ENCODE measurements around the gene SMARCE1.
"Not testable (repeated sequence)": the region's sequence is repeated elsewhere in the genome, so short reads cannot be mapped to it uniquely, and the experiment has no call there.

Gene SMARCE1

DNA sequence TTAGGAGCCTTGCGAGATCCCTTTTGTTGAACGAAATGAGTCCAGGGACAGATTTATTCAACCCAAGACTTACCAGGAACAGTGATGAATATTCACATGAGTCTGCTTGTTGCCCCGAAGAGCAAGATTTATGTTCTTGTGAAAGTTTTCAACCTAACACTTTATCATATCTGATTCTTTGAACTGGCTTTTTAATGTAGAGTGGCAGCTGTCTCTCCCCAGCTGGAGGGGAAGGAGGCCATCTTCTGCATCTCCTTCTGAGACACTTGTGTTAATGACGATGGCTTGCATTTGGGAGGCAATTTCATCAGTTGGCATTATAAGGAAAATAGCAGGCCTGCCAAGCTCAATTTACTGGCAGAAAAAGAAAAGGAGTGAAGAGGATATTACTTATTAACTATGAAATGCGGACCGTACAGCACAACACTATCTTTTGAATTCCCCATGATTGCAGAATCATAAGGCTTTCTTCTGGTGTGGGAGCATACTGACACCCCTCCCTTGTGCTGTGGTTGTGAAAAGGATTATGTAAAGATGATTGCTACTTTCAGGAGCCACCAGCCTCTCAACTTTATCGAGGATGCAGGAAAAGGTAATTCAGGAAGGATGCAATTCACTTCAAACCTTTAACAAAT, 35.7 kb downstream of the SMARCE1 start:
- no peak for DNase-seq (ENCODE audit: low read depth)

DNA sequence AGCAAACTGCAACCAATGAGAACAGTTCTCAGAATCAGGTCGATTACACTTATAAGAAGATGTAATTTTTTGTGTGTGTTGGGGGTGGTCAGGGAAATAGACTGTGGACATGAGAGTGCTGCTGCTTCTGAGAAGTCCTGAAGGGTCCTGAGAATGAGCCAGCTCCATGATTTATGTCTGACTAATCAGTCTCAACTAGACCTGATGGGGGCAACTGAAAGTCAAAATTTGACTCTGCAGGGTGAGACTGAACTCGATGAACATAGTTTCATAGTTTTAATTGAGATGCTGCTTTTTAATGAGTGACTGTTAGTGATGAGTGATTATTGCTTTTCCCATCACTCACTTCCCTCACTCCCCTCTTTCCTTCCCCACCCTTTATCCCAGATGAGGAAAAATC, 37.3 kb downstream of the SMARCE1 start:
- no peak for DNase-seq (ENCODE audit: low read depth)

DNA sequence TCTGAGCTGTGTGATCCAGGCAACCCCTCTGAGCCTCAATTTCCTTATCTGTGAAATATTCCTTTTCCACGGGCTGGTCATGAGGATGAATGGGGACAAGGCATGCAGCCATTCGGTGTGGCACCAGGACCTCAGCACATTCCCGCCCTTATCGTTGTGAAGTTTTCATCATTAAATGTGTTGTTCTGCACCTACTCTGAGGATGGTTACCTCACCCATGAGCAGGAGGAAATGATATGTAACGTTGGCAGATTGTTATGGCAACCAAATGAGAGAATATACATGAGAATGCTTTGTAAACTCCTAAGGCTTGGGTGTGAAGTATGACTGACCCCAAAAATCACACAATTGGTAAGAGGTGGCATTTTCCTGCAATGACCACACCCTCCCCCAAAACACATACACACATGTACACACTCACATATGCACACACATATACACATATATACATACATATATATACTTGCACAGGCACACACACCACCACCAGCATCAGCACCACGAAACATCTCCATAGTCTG, 39.5 kb downstream of the SMARCE1 start:
- DNase-seq (ENCODE audit: low read depth): no peak

DNA sequence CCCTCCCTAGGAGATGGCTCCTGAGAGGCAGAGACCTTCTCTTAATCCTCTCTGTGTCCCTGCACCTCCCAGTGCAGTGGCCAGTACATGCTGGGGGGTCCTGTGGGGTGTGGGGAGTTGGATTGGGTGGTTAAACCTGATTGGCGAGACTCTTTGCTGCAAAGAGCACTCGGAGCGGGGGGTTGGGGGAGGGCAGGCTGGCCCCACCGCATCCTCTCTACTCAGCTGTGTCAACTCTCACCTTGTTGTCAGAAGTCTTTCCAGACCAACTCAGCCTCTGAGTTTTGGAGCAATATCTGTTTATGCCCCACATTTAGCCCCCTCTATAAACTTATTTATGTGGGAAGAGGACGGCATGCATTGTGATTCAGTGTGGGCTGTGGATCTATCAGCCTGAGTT, 40.0 kb downstream of the SMARCE1 start:
- DNase-seq (ENCODE audit: low read depth): no peak

DNA sequence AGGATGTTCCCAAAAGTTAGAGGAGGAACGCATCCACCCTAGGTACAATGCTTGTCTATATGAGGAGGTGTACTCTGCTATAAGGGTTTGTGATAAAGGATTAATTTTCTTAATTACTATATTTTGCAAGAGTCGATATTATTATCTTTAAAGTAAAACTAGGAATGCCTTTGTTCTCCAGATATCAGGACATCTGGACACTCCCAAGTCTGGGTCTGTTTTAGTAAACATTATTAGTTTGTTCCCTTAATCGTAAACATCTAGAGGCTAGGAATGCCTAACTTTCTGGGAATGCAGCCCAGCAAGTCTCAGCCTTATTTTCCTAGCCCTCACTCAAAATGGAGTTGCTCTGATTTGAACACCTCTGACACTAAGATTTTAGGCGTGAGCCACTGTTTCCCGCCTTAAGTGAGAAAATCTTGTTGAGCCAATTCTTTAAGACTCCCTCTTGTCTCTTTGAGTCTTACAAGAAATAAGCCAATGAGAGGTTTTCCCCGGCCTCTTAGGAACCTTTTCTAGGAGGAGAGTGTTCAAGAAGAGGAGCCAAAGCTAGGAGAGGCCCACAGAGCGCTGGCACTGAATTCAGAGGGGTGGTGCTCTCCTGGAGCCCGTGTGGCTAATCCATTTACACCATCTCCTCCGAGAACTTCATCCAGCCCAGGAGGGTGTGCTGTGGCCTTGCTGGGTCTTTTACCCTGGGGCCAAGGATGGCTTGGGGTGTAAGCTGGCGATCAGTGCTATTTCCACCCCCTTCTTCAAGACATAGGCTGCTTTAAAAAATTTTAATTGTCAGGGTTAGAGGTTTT, 40.9 kb downstream of the SMARCE1 start:
- DNase-seq (ENCODE audit: low read depth): no peak

DNA sequence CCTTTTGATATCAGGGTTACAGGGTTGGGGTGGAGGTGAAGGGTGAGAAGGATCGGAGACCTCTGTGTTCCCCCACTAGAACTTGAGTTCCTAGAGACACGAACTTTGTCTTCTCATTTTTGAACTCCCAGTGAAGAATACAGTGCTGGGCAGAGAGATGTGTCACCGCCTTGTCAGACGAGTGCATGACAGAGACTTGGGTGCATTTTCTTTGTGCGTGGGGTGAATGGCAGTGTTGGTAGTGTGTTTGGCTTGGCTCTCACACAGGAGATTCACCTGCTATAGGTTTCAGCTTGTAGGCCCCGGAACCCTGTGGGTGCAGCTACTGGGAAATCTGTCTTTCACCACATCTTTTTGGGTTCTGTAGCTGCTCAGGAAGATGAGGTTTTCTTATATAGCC, 42.3 kb downstream of the SMARCE1 start:
- no peak for DNase-seq (ENCODE audit: low read depth)

DNA sequence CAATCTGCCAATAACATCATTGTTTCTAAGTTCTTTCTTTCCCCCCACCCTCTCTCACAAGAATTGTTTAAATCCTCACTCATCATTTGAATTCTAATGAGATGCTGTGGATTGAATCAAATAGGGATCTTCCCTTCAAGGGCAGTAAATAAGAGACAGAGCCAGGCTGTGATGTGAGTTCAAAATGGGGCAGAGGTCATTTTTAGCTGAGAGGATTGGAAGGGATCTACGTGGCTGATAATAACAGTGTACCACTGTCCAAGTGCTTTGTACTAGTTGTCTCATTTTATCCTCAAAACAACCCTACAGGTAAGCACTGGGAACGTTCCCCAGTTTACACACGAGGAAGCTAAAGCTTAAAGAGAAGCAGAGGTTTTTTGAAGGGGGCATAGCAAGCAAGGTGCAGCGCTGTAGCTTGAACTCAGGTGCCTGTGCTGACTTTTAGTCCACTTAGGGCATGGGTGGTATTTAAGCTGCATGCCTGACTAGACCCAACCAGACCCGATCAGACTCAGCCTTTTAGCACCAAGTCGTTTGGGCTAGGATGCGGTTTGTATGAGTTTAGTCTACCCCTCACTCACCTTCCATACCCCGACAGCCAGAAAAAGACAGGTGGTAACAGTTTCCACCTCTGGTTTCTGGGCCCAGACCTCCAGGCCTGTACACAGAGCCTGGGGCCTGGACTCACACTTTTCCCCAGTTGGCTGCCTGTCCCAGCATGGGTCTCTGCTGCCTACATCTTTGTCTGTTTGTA, 43.1 kb downstream of the SMARCE1 start:
- no peak for DNase-seq (ENCODE audit: low read depth)

DNA sequence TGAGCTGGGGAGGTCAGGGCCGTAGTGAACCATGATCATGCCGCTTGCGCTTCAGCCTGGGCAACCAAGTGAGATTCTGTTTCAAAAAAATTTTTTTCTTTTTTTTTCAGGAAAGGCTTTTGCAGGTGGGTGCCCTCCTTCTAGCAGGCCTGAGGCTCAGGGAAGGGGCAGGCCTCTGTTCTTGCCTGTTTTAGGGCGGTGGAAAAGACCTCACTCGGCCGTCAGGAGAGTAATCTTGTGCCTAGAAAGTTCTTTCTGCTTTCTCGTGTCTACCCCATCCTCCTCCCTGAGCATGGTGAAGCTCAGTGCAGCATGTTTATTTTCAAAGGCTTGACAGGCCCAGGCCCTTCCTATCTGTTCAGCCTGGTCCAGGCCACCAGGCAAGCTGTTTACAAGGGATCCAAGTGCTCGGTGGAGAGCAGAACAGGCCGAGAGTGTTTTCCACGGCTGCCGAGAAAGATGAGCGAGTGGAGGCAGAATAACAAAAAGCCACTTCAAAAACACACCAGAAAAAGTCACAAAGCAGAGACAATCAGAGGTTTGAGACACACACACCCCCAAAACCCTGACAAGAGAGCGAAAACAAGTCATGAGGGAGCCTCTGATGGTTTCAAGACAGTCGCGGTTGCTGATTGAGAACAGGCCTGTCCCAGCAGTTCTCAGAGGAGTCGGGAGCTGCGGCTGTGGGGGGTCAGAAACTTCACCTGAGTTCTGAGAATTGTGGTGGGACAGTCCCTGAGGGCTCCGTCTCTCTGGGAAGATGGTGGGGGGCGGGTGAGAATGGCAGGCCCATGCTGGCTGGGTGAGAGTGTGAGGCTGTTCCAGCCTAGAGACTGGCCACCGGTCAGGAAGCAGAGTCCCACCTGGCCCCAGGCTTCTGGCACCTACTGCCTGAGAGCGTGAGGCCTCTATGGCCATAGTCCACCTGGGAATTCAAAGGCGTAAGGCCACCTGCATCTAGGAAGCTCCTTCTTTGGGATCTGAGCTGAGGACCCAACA, 44.9 kb downstream of the SMARCE1 start:
- no peak for DNase-seq (ENCODE audit: low read depth)

DNA sequence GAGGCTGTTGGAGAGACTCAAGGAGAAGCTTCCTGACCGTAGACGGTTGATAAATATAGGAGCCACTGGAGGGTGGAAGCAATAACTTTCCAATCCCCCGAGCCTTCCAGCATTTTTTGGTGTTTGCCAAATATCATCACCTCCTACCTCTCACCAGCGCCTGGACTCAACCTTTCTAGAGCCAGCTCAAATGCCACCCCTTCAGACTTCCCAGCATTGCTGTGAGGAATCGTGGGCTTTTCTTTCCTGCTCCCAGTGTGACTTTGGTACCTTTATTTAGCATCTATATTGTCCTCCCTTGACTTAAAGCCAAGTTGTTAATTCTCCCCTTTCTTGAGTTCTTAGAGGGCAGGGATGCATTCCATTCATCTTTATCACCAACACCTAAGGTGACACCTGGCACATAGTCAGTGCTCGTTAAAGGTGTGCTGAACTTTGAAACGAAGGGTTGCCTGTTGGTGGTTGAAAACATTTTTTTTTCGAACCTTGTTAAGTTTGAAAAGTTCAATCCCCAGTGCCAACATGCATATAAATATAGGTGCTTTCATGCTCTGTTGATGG, 47.1 kb downstream of the SMARCE1 start:
- DNase-seq (ENCODE audit: low read depth): no peak

DNA sequence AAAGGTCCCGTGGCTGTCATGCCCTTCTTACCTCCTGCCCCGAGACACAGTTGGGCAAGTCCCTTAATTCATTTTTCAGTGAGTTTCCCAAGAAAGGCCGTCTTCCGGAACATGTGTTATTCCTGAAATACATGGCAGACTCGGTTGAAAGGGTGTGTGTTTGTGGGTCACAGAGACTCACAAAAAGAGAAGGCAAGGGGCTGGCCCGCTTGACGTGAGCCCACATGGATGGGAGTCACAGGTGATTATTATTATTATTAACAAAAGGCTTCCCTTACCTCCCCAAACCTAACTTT, 48.2 kb downstream of the SMARCE1 start:
- DNase-seq (ENCODE audit: low read depth): no peak

DNA sequence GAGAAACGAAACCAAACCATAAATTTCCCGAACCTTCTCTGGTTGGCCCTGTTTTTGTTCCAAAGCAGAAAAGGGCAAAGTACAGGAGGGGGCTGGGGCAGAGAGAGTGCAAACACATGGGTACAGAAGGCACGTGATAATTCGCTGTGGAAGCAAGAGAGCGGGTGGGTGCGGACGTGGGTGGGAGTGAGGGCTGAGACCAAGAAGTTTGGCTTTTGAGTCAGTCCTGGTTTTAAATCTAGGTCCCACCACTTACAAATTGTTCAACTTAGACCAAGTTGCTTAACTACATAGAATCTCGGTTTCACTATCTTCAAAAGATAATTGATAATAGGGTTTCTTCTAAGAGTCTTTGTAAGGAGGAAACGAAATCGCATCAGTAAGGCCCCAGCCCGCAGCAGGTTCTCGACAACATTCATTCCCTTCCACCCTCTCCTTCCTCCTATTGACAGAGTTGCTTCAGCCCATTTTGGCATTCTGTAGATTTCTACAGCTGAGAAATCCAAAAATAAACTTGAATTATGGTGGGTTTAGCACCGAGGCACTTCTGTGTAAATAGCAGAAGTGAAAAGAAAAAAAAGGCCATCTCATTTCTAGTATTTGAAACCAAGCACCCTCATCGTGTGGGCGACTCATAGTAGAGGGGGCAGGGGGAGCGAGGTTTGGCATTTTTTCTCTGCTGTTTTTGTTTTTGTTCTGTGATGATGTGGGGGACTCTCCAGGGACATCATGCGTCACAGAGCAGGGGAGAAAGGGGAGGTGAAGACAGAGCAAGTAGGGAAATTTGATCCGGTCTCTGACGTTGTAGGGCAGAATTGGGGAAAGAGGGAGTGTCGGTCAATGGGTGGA, 48.8 kb downstream of the SMARCE1 start:
- no peak for DNase-seq (ENCODE audit: low read depth)

DNA sequence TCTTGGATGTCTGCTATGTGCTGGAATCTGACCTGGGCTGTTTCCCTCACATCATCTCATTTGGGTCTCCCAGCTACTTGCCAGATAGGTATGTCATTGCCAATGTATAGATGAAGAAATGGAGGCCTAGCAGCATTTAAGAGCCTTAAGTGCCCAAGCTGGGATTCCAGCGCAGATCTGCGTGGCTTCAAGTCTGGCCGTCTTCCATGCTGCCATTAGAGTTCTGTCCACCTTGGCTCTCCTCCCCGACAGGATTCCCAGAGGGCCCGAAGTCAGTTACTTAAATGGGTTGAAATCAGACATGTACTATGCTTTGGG, 49.4 kb downstream of the SMARCE1 start:
- no peak for DNase-seq (ENCODE audit: low read depth)

DNA sequence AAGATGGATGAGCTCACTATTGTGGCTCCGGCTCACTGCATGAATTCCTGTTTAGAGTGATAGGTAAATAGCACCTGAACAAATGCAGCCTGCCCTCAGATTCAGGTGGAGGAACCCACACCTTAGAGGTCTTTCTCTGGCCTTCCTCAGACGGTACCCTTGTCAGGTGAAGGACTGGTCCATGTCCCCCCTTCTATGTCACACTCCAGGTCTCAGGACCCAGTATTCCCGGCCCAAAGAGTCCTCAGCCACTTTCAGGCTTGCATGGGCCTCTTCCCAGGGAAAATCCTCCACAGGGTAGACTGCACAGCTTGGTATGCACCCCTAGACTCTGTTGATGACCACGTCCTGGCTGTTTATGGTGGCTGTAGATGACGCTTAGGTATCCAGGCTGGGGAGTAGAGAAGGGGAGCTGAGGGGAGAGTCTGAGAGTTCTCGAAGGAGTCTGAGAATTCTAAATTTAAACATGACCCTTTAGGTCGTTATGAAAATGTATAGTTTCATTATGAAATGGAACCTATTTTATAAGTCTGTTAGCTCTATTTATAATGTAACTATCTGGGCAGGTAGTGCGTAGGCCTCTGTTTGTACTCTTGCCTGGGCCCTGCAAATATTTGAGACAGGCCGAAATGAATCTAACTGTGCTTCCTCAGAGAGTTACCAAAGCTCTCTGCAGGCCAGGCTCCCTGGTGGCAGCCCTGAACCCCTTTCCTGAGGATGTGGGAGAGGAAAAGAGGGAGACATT, 49.9 kb downstream of the SMARCE1 start:
- no peak for DNase-seq (ENCODE audit: low read depth)

DNA sequence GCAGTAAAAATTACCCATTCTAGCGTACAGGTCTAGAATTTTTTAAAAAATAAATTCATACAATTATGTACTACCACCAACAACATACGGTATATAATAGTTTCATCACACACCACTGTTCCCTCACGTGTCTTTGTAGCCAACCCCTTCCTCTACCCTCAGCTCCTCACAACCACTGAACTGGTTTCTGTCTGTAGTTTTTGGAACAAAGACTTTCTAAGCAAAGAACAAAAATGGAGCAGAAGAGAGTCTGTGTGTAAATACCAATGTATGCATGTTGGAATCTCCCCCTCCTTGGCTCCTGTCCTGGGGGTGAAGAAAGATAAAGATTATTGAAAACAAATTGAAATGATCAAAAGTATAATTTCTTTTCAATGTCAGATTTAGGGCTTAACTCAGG, 50.5 kb downstream of the SMARCE1 start:
- DNase-seq (ENCODE audit: low read depth): no peak

DNA sequence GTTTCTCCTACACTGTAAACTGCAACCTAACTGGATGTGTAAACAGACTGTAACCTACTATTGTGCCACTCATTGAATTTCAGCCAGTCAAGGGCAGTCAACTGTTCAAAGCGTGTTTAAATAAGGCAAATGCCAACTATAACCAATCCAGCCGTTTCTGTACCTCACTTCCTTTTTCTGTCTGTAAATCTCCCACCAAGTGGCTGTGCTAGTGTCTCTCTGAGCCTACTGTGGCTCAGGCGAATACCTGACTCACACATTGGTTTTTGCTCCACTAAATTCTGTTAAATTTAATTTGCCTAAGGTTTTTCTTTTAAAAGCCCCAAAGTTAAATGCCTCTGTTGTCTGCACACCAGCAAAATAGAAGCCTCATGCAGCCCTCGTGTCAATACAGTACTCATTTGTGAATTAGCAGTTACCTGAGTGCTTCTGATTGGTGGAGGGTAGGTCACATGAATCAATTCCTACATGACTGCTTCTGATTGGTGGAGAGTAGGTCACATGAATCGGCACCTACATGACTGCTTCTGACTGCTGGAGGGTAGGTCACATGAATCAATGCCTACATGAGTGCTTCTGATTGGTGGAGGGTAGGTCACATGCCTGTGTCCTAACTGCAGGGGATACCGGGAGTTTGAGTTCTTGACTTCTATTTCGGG, 51.2 kb downstream of the SMARCE1 start:
- DNase-seq (ENCODE audit: low read depth): peak; percentile 27

DNA sequence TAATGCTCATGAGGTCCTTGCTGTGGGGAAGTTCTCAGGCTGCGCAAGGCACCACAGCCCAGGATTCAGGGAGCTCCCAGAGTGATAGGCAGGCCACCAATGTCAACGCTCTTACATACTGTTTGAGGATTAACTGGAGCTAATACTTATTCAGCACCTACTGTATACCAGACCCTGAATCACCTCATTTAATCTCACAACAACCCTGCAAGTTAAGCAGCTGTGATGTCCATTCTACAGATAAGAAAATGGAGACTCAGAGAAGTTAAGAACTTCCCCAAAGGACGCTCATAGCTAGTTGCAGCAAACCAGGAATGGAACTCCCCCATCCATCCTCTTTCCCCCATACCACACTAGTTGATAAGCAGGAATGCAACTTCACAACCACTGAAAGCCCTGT, 56.9 kb downstream of the SMARCE1 start:
- no peak for DNase-seq (ENCODE audit: low read depth)

DNA sequence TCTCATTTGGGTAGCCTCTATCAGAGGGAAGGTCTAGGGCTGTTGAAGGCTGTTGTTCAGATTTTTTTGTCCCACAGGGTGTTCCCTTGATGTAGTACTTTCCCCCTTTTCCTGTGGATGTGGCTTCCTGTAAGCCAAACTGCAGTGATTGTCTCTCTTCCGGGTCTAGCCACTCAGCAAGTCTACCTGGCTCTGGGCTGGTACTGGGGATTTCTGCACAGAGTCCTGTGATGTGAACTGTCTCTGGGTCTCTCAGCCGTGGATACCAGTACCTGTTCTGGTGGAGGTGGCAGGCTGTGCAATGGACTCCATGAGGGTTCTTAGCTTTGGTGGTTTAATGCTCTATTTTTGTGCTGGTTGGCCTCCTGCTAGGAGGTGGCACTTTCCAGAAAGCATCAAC, 59.1 kb downstream of the SMARCE1 start:
- DNase-seq (ENCODE audit: low read depth): no peak

DNA sequence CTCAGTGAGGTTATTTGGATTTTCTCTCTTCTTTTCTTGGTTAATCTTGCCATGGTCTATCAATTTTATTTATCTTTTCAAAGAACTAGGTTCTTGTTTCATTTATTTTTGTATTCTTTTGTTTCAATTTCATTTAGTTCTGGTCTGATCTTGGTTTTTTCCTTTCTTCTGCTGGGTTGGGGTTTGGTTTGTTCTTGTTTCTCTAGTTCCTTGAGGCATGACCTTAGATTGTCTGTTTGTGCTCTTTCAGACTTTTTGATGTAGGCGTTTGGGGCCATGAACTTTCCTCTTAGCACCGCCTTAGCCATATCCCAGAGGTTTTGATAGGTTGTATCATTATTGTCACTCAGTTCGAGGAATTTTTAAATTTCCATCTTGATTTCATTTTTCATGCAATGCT, 61.4 kb downstream of the SMARCE1 start:
- DNase-seq (ENCODE audit: low read depth): not testable (repeated sequence)

DNA sequence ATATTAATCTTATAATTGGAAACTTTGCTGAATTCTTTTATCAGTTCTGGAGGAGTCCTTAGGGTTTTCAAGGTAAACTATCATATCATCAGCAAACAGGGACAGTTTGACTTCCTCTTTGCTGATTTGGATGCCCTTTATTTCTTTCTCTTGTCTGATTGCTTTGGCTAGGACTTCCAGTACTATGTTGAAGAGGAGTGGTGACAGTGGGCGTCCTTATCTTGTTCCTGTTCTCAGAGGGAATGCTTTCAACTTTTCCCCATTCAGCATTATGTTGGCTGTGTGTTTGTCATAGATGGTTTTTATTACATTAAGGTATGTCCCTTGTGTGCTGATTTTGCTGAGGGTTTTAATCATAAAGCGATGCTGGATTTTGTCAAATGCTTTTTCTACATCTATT, 62.7 kb downstream of the SMARCE1 start:
- DNase-seq (ENCODE audit: low read depth): not testable (repeated sequence)
